C4-2B (cell line): ENCODE results near the gene WNK1.

Experiments used
- ZFX ChIP-seq: fragments of 450-650 bp; IDR thresholded peaks from 2 replicates; pipeline ENCODE4 v1.6.1; 2017
- TF ChIP-seq, protein P1 (sequence below): fragments of 450-650 bp; conservative IDR thresholded peaks from 2 replicates; pipeline ENCODE4 v1.5.1; 2017; ENCODE audit warnings: mild to moderate bottlenecking

DNA sequence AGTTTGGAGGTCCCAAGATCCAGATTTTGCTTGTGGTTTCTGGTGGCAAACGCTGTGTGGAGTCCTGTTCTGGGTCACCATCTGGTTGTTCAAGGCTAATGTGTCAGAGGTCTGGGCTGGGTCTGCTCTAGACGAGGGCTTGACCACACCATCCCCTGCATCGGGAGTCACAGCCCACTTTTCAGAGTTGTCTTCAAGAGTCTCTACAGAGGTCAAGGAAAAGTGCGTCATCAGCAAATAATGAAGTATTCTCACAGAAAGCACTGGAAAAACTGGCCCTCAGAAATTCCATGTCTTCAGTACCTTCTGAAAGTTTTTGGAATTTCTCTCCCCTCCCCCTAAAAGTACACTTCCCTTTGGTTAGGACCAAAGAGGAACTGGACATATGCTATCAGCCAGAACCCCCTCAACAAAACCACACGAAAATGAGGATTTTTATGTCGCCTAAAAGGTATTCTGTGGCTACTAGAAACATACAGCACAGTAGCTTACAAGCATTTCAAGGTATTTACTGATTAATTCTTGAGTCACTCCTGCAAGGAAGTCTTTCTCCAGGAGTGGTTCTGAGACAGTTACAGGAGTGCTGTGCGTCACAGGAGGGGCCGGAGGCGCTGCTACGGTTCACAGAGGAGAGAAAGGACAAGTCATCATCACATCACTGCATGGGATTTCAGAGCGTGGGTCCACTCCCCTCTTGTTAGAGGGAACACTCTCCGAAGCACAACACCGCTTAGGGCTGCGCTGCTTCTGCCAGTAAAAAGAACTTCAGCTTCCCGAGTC, 161.7 kb downstream of the WNK1 start:
- TF ChIP-seq, protein P1, sequence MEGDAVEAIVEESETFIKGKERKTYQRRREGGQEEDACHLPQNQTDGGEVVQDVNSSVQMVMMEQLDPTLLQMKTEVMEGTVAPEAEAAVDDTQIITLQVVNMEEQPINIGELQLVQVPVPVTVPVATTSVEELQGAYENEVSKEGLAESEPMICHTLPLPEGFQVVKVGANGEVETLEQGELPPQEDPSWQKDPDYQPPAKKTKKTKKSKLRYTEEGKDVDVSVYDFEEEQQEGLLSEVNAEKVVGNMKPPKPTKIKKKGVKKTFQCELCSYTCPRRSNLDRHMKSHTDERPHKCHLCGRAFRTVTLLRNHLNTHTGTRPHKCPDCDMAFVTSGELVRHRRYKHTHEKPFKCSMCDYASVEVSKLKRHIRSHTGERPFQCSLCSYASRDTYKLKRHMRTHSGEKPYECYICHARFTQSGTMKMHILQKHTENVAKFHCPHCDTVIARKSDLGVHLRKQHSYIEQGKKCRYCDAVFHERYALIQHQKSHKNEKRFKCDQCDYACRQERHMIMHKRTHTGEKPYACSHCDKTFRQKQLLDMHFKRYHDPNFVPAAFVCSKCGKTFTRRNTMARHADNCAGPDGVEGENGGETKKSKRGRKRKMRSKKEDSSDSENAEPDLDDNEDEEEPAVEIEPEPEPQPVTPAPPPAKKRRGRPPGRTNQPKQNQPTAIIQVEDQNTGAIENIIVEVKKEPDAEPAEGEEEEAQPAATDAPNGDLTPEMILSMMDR, result no peak
- no peak for TF ChIP-seq ZFX
